Measurements from ENCODE around the gene ETV3.
"Not testable (repeated sequence)": the region's sequence is repeated elsewhere in the genome, so short reads cannot be mapped to it uniquely, and the experiment has no call there.

ETV3 gene

DNA sequence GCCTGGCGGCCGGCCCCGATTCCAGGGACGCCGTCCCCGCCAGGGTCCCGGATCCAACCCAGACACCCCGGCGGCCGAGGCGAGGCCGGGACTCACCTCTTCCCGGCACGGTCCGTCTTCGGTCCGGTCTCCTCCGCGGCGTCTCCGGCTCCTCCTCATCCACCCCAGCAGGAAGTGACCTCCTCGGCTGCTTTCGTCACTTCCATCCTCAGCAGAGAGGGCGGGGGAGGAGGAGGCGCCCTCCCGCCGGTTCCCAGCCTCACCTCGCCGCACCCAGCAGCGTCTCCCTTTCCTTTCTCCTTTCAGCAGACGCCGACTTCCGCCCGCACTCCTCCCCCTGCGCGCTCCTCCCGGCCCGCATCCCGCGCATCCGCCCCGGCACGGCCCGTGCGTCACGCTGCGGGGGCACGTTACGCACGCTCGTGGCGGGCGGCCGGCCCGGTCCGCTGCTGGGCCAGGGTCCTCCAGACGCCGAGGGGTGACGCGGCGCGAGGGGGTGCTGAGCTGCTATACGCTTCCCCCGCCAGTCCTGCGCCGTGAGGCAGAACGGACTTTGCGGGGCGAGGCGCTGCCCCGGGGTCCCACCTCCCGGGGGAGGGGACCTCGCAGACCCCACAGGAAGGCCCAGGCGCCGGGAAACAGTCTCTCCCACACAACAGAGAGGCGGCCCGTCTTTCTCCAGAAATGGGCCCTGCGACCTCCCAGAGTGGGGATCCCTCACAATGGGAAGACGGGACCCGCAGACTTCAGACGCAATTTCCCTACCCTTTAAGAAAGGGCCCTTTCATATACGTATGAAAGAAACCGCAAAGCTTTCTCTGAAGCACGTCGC is at the start of gene ETV3:
Gene ETV3, minus strand, starts transcription at position 176 of the 832 bp plus-strand sequence. CDS start 2,043 bp downstream, outside the sequence.
- DNase-seq, result peak; percentile 85 to 89

DNA sequence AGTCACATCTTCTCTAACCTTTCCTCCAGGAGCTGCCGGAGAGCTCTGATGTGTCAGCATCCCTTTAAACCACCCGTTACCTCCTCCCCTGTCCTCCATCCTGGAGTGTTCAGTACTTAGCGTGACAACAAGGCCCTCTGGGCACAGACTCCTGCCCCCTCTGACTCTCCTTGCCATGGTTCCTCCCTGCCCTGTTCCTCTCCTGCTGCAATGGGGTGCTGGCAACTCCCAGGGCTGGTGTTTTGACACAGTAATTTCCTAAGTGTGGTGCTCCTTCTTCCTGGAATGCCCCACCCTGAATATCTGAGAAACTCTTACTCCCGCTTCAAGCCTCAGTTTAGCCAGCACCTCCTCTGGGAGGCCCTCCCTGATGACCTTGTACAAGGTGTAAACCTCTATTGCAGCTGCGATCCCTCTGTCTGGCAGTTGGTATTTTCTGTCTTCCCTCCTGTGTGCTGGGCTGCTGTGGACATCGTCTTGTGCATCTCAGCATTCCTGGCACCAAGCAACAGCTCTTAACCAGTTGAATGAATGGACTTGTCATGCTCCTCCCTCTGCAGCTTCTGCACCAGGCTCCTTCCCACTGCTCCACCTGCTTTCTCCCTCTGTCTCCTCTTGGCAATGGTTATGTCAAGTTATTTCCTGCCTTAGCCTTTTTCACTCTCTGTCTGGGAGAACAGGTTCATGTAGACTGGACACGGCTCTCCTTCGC is 48.2 kb upstream of the ETV3 start:
- no peak for DNase-seq

DNA sequence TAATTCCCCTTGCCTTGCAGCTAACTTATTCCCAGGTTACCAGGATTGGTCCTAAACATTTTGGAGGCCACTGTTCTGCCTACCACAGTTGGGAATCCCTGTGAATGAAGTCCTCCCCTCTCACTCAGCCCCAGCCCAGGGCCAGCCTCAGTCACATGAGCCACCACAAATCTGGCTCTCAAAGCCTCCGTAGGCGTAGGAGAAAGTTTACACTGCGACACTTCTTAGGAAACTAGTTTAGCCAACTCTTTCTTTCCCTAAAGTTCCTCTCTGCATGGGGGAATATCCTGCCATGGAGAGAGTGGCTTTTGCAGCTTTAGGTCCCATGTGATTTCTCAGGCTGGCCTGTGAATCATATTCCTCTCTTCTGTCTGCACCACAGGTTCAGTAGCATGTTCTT is 45.7 kb upstream of the ETV3 start:
- DNase-seq, result no peak

DNA sequence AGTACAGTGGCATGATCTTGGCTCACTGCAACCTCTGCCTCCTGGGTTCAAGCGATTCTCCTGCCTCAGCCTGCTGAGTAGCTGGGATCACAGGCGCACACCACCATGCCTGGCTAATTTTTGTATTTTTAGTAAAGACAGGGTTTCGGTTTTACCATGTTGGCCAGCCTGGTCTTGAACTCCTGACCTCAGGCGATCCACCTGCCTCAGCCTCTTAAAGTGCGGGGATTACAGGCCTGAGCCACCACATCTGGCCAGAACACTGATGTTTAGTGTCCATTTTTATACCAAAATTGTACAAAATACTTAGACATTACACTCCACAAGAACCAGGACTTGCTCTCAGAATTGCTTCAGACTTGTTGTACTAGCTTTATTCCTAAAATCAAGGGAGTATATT is 44.2 kb upstream of the ETV3 start:
- not testable (repeated sequence) for DNase-seq

DNA sequence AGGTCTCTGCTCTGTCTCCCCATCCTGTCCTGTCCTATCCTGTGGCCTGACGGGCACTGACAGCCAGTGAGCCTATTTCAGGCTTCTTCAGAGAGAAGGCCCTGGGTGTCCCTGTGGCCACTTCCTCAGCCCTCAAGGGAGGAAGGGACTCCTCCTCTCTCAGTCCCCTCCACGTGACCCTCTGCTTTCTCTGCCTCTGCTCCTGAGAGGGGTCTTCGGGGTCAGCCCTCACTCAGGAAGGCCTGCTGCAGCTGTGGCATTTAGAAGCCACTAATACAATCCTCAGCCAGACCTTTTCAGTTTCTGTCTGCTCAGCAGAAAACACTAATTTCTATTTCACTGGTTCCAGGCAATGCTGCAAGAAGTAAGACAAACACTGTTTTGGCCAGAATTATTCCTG is 43.6 kb upstream of the ETV3 start:
- no peak for DNase-seq

DNA sequence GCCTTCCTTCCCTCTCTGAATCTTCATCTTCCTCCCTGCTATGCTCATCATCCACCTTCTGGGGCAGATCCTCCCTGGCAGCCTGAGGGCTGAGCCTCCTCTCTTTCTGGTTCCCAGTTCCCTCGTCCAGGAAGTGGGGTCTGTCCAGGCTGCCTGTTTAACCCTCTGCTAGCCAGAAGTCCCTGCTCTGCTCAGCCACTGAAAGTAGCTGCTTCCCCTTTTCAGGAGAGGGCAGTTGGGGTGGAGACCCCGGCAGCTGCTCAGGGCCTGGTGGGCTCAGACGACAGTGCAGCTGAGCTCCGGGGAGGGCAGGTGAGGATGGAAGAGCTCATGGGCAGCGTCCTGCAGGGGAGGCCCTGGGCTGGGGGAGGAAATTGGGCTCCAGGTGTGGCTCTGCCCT is 43.1 kb upstream of the ETV3 start:
- no peak for DNase-seq

DNA sequence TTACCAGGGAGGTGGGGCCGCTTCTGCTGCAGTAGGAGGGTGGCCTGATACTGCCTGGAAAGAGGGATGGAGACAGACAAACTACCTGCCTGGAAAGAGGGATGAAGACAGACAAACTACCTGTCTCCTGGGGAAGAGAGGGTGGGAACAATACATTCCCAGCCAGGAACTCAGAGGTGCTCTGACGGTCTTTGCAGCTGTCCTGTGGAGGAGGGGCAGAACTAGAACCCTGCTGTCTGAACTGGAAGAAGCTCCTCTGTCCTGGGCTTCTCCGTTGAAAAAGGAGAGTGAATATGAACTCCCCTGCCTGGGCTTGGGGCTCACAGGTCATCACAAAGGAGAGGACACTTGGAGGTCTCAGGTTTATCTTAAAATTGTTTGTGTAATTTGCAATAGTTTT is 40.3 kb upstream of the ETV3 start:
- DNase-seq, result no peak

DNA sequence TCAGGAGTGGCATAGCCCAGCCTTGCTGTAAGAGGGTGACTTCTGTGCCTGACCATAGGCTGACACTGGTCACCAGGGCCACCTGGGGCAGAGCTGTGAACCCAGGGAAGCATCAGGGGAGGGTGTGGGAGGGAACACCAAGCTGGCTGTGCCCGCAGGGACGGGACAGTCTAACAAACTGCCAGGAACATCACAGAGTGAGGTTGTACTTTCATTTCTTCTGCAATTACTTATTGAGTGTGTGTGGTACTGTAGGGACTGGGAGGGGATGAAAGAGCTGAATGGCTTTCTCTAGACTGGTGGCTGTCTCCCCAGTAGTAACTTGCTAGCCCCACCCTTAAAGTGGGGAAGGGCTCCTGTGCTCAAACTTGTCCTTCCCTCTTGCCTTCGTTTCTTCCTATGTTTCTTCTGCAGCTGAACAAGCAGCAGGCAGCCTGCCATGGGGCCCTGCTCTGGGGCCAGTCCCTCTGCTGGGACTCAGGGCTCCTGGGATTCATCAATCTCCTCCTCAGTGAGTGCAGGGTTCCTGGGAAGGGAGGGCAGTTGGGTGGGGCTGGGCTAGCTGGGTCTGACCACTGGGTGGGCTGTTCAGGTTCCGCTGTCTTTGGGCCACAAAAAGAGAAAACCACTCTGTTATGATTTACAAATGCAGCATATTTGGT is 39.7 kb upstream of the ETV3 start:
- no peak for DNase-seq

DNA sequence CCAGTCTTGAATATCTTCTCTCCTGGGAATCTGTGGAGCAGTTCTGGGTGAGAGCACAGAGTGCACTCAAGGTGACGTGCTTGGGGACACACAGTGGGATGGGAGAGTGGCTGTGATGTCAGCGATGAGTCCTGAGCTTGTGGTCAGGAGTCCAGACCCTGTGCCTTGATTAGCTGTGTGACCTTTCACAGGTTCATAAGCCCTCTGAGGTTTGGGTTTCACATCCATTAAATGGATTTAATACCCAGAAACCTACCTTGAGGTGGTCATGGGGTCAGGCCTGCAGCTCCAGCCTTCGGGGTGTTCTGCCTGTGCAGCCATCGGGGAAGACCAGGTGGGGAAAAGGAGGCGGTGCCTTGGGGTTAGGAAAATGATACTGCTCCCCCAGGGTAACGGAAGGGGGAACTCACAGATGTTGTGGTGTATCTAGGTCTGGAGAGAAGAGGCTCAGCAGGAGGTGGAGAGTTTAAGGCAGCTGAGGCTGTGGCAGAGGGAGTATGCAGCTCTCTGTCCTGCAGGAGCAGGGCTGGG is 38.5 kb upstream of the ETV3 start:
- DNase-seq, result no peak

DNA sequence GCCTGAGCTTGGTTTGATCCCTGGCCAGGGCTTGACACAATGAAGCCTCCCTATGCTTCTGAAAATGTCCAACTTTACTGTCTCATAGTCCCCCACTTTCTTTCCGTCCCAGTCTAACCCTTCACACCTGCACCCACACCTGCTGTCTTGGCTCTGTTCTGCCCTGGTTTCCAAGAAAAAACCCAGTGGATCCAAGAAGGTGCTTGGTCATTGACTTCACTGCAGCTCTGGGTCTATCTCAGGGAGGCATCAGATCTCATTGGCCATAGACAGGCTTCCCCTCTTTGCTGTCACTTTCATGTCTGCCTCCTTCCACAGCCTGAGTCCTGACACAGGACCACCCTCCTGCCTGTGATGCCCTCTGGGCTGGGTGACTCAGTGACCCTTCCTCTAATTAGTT is 37.8 kb upstream of the ETV3 start:
- DNase-seq, result no peak

DNA sequence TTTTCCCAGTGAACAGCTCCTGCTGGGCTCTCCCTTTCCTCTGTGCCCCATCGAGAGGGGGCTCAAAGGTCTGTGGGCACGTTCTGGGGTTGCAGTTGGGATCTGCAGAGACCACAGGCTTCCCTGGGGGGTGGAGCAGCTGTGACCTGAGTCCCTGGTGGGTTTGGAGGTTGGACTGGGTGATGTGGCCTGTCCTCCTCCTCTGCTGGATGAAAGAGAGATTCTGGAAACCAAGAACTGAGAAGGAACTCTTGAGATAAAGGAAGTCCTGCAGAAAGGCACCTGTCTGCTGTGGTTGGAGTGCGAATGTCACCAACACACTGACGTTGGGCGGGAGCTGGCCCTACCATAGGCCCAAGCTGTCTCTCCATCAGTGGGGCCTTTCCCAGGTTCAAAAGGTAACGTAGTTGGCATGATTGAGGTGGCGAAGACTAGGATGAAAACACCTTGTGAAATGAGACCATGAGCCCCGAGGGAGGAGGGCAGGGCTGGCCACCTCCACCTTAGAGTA is 35.8 kb upstream of the ETV3 start:
- no peak for DNase-seq

DNA sequence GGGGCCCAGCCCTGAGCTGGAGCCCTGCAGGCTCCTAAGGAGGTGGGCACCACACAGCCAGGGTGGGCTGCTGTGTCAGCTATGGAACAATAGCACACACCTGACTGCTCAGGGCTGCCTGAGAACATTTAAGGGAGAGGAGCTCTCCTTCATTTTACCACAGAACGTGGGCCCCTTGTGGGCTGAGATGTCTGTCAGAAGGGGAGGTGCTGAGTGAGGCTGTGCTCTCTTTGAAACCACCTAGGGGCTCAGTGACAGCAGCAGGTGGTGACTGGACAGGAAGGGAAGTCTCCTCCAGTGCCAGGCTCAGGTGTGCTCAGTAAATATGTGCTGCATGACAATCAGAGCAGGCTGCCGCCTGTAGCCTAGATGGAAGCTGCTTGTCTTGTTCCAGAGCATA is 35.0 kb upstream of the ETV3 start:
- not testable (repeated sequence) for DNase-seq

DNA sequence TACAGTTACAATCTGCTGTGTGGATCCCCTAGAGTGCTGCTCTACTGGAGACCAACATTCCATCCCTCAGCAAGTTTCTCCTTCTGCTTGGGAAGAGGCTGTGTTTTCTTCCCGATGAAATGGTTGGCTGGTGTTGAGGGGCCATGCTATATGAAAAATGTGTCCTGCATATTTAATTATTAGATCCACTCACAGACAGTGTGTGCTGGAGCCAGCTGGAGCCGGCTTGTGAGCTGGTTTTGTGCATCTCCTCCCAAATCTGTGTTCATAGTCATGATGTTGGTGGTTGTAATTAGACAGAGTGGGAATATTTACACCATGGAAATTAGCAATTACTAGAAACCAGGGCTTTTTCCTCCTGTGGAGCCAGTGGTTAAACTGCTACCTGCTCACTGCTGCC is 34.4 kb upstream of the ETV3 start:
- DNase-seq, result not testable (repeated sequence)

DNA sequence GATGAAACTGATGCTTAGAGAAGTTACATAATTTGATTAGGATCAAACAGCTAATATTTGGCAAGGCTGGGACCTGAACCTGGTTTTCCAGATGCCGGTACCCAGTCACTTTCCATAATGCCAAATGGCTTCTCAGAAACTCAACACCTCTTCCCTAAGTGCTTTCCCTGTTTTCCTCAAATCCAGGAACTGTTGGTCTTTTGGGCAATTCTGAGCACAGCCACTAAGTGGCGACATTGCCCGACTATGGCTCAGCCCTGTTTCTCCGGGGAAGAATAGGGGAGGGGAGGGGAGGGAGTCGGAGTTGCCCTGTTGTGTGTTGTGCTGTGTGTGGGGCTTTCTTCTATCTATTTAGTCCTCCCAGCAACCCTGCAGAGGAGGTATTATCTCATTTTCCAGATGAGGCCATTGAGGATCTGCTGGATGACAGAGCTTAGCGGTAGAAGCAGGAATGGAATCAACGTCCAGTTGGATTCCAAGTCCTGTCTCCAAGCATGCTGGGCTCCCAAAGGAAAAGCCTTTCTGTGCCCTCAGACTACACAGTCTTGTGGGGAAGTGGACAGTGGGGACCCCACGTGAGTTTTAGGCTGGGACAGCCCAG is 33.8 kb upstream of the ETV3 start:
- DNase-seq, result not testable (repeated sequence)

DNA sequence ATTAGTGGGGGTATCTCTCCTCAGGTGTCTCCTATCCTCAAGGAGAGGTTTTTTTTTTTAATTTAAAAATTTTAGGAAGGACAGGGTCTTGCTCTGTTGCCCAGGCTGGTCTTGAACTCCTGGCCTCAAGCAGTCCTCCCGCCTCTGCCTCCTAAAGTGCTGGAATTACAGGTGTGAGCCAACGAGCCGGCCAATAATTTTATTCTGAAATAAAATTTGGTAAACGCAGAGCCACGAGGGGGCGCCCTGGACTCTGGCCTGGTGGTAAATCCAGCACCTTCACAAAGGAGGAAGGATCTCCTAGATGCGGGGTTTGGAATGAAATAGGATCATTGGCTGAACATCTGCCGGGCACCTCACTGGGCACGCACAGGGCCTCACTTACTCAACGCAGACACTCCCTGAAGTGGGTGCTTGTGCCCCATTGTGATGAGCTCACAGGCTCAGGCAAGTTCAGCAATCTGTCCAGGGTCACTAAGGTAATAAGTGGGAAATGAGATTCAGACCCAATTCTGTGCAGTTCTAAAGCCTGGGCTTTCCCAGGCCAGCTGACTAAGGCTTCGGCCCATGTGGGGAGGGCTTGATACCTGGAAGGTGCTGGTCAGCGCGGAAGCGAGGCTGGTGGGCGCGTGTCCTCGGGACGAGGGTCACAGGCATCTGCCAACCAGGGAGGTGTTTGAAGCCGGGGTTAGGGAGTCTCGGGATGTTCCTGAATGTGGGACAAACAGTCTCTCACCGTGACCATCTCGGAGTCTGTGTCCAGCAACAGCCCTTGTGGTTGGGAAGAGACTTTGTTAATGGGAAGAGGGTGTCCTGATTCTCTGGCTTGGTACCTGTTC is 32.7 kb upstream of the ETV3 start:
- peak; percentile 62 to 71 for DNase-seq

DNA sequence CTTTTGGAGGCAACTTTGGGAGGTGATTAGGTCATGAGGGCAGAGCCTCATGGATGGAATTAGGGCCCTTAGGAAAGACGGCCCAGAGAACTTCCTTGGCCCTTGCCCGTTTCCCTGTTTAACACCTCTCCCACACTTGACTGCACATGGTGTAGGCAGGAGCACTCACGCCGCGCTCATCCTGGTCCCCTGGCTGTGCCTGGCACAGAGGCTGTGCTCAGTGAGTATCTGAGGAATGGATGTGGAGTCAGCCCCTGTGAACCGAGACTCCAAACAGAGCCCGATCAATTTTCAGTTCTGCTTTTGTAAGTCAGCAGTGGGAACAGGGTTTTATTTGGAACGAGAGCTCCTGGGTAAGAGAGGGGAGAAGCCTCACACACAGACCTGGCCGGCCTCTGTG is 29.8 kb upstream of the ETV3 start:
- DNase-seq, result no peak

DNA sequence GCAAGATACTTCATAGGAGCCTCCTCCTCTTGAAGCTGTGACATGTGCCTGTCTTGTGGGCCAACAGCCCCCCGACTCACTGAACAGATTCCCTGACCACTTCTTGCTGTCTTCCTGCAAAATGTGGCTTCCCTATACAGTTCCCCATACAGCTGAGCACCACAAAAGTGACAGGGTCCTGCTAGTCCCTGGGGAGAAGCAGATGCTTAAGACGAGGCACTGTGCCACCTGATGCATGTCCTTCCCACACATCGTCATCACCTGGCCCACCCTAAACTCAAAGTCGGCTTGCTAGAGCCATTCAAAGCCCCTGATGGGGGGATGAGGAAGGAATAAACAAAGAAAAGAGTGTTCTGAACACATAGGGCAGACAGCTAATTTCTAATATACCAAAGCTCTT is 29.2 kb upstream of the ETV3 start:
- DNase-seq, result no peak

DNA sequence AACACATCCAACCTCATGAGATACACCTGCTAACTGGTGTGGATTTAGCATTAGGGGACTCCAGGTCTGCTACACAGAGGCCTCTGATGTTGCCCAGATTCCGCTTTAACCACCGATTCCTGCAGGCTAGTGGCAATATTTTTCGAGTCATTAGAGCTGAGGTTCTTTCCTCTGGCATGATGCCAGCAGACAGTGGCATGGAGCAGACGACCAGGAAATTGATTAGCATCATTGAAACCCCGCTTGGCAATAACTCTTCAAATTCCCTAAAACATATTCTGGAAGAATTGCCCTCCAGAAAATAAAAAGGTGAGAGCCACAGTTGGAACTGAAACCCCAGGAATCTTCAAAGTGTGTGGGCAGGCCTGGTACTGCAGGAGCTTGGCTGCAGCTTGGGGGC is 28.4 kb upstream of the ETV3 start:
- DNase-seq, result no peak

DNA sequence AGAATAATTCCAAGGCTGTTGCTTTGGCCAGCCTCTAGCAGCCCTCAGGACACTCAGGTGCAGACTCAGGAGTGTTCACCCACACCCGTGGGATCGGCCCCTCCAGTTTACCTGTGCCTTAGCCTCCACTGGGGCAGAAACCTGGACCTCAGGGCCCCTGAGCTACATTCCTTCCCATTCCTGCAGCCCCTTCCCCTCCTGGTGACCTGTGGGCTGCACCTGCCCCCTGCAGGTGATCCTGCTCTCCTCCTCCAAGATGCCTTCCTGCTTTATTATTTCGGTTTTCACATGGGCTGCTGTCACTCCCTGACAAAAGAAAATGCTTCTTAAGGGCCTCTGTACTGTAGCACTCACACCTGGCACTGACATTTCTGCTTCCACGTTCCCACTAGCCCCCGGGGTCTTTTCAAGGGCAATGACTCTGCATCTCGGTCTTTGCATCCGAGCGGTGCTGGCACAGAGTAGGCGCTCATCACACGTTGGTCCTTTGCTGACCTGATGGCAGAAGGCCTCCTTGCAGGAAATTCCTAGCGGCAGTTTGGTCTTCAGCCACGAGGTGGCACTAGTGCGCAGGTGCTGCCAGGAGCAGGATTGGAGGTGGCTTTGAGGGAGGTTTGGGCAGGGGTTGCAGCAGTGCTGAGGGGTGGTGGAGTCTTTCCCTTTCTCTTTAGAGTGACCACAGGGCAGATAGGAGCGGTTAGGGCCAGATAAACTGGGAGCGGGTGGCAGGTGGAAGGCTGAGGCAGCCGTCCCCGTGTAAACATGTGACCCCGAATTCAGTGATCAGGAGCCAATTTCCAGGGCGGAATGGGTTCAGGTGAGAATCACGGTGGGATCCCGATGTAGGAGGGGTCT is 25.3 kb upstream of the ETV3 start:
- DNase-seq, result peak; percentile 85 to 87

DNA sequence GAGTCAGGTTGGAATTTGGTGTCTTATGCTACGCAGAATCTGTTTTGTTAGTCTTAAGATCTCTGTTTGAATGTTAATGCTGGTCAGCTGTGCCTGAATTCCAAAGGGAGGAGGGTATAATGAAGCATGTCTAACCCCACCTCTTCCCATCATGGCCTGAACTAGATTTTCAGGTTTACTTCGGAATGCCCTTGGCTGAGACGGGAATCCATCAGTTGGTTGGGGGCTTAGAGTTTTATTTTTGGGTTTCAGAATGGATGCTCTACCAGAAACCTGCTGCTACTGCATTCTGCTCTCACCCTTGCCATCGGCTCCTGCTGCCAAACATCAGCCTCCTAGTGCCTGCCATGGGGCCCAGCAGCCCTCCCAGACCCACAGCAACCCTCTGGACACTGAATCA is 24.1 kb upstream of the ETV3 start:
- DNase-seq, result no peak

DNA sequence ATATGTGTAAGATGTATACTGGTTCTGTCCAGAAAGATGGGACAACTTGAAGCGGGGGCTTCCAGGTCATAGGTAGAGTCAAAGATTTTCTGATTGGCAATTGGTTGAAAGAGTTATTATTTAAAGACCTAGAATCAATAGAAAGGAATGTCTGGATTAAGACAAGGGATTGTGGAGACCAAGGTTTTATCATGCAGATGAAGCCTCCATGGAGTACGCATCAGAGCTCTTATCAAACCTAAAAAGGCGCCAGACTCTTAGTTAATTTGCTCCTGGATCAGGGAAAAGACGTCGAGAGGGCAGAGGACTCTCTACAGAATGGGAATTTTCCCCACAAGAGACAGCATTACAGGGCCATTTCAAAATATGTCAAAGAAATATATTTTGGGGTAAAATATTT is 23.7 kb upstream of the ETV3 start:
- DNase-seq, result no peak

Data from activated CD4-positive, alpha-beta T cell treated with anti-CD3 and anti-CD28 coated beads, Interleukin-2, amount 50 U/mL, for 48 hours (primary cell).